ENCODE data around the gene VSIR. TPM values are rescaled to one million over a fixed set of nuclear protein-coding genes. Genes with fewer than 3 reads are reported as not detected.
A peak's percentile ranks its signal among the peaks of the same experiment; 100 is the strongest.

VSIR gene
- total RNA-seq, 4 donors from 2014 or later, result 54.3 to 77.0 (median 61.6) TPM

- Histone ChIP-seq H3K27ac (no peak overlapping the region), H3K4me1 (peaks cover 0 to 4% (median 0%) of the 10 kb centered on the region in 4 donors), H3K27me3 (no peaks in the 10 kb centered on the region), H3K4me3 (no peak overlapping the region), H3K36me3 (peaks cover 0 to 9% (median 4%) of the 10 kb centered on the region in 4 donors), H3K9me3 (no peaks in the 10 kb centered on the region)
- in situ Hi-C loops (cut with MboI; ENCODE audit: low pct_ligation_motif_present in 1 of 4, low pct_unique_long_range_greater_than_20kb in 1 of 4, low sequenced_read_pairs in 3 of 4) (loop anchor here (10.0 to 25.0 kb wide), 5 partner anchors 100 to 500 kb away; partner anchors contain the start of genes CDH23 (in 3 of the 4), SLC29A3 (in 2 of the 4) and C10orf105 (in 1 of the 4)), intact Hi-C loops (cut with DNase I; ENCODE audit: low total_unique reads) (loop anchor here (10.0 kb wide), 2 partner anchors 427 to 497 kb away; partner anchors contain the start of gene SLC29A3)
- peak; percentile 78 for DNase-seq
- WGBS, 2 donors (ENCODE audit: low coverage in 1 of 2), result 36% methylated on average over 22 of the region's 22 CpGs; no CpG with 5 or more reads in 1 of the 2 donors
- no peak for TF ChIP-seq EP300 (IDR thresholded peaks at IDR 0.05; ENCODE audit: low read depth)
- no peak for TF ChIP-seq POLR2AphosphoS5 (IDR thresholded peaks at IDR 0.05)
- peak; percentile 86 to 93 (median 91) for TF ChIP-seq CTCF (IDR thresholded peaks at IDR 0.05)
- TF ChIP-seq POLR2A (IDR thresholded peaks at IDR 0.05), result no peak
These were observed 38.9 kb upstream of the VSIR start for GRCh38 chr10:71812016-71812912.

- 82 to 100% methylated on average over 1 to 17 of the region's 19 CpGs for WGBS, 2 donors (ENCODE audit: low coverage in 1 of 2)
- Histone ChIP-seq H3K4me3 (no peak overlapping the region), H3K27ac (no peak overlapping the region), H3K9me3 (no peaks in the 10 kb centered on the region), H3K36me3 (no peaks in the 10 kb centered on the region), H3K4me1 (peaks cover 0 to 10% (median 0%) of the 10 kb centered on the region in 4 donors), H3K27me3 (no peaks in the 10 kb centered on the region)
- no peak for DNase-seq
- intact Hi-C loops (cut with DNase I; ENCODE audit: low total_unique reads) (loop anchor here (10.0 kb wide), 2 partner anchors 427 to 497 kb away; partner anchors contain the start of gene SLC29A3), in situ Hi-C loops (cut with MboI; ENCODE audit: low pct_ligation_motif_present in 1 of 4, low pct_unique_long_range_greater_than_20kb in 1 of 4, low sequenced_read_pairs in 3 of 4) (loop anchor here (10.0 to 25.0 kb wide), 5 partner anchors 99 to 499 kb away; partner anchors contain the start of genes CDH23 (in 3 of the 4), SLC29A3 (in 2 of the 4) and C10orf105 (in 1 of the 4))
- TF ChIP-seq CTCF (IDR thresholded peaks at IDR 0.05) (no peak), POLR2A (IDR thresholded peaks at IDR 0.05) (no peak), POLR2AphosphoS5 (IDR thresholded peaks at IDR 0.05) (no peak), EP300 (IDR thresholded peaks at IDR 0.05; ENCODE audit: low read depth) (no peak)
These were observed 38.0 kb upstream of the VSIR start for GRCh38 chr10:71811351-71811750.

GRCh38 chr10:71810048-71810750 is 36.9 kb upstream of the VSIR start:
- intact Hi-C loops (cut with DNase I; ENCODE audit: low total_unique reads), result loop anchor here (10.0 kb wide), 2 partner anchors 425 to 495 kb away; partner anchors contain the start of gene SLC29A3
- Histone ChIP-seq H3K36me3 (no peaks in the 10 kb centered on the region), H3K27me3 (no peaks in the 10 kb centered on the region), H3K27ac (no peak overlapping the region), H3K4me3 (no peak overlapping the region), H3K9me3 (no peaks in the 10 kb centered on the region), H3K4me1 (peaks cover 0 to 17% (median 0%) of the 10 kb centered on the region in 4 donors)
- no peak for DNase-seq
- in situ Hi-C loops (cut with MboI; ENCODE audit: low pct_ligation_motif_present in 1 of 4, low pct_unique_long_range_greater_than_20kb in 1 of 4, low sequenced_read_pairs in 3 of 4), result loop anchor here (10.0 to 25.0 kb wide), 5 partner anchors 98 to 498 kb away; partner anchors contain the start of genes CDH23 (in 3 of the 4), SLC29A3 (in 2 of the 4) and C10orf105 (in 1 of the 4)
- WGBS, 2 donors (ENCODE audit: low coverage in 1 of 2), result 82% methylated on average over 13 of the region's 13 CpGs; no CpG with 5 or more reads in 1 of the 2 donors
- TF ChIP-seq POLR2A (IDR thresholded peaks at IDR 0.05), result no peak
- no peak for TF ChIP-seq CTCF (IDR thresholded peaks at IDR 0.05)
- TF ChIP-seq POLR2AphosphoS5 (IDR thresholded peaks at IDR 0.05), result no peak
- no peak for TF ChIP-seq EP300 (IDR thresholded peaks at IDR 0.05; ENCODE audit: low read depth)

Data from transverse colon (tissue), 4 donors.